GM18517 (cell line): ENCODE data around the gene SLC9A3.

Experiments used
- ATAC-seq: cut with Tn5 transposase; IDR thresholded peaks from one replicate; pipeline ENCODE4 v1.9.1; 2021; ENCODE audit warnings: mild to moderate bottlenecking, moderate library complexity; ENCODE audit not compliant: unreplicated experiment

SLC9A3 gene

GRCh38 chr5:539469-540070 lies 15.3 kb upstream of the SLC9A3 start:
- ATAC-seq, result no peak

GRCh38 chr5:538801-539468 lies 14.7 kb upstream of the SLC9A3 start:
- ATAC-seq, result no peak

DNA sequence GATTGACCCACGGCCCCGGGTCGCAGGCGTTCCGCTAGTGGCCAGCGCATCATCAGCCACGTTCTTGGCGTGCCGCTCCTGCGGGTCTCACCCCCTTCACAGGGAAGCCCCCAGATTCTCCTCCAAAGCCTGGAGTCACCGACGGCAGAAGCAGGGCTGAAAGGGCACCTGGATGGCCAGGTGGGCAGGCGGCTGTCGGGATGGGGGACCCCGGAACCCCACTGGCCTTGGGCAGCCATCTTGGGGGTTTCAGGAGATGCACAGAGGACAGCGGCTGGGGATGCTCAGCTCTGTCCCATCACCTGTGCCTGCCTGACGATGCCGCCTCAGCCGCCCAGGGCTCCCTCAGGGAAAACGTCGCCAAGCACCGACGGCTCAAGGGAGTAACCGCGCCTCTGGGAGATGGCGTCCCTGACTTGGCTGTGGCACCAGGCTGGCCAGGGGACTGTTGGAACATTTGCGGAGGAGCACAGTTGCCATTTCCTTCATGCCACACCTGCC lies 14.1 kb upstream of the SLC9A3 start:
- no peak for ATAC-seq

- no peak for ATAC-seq
Measured at GRCh38 chr5:537621-538071, 13.4 kb upstream of the SLC9A3 start.

- ATAC-seq, result no peak
Measured at GRCh38 chr5:537098-537497, 12.8 kb upstream of the SLC9A3 start.

DNA sequence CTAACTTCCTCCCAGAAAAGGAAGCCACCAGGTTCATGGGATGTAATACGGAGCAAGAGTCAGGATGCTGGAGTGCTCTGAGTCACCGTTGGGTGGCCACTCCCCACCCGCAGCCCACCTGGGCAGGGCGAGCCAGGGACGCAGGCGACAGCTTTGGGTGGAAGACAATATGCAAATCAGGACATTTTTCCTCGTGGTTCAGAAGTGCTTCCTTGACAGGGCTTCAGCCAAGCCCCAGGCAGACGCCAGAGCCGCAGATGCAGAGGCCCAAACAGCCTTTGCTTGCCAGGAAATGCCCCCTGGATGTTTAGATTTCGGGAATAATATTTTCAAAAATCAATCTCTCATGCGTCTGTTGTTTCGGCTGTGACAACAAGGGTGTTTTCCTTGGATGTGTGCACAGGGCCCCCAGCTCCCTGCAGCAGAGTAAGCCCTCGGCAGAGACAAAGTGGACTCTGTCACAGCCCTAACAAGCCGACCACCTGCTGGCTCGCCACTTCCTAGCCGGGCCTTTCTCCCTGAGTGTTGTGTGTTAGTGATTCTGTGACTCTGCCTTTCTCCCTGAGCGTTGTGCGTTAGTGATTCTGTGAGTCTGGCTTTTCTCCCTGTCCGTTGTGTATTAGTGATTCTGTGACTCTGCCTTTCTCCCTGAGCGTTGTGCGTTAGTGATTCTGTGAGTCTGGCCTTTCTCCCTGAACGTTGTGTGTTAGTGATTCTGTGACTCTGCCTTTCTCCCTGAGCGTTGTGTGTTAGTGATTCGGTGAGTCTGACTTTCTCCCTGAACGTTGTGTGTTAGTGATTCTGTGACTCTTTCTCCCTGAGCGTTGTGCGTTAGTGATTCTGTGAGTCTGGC lies 11.8 kb upstream of the SLC9A3 start:
- ATAC-seq, result no peak

DNA sequence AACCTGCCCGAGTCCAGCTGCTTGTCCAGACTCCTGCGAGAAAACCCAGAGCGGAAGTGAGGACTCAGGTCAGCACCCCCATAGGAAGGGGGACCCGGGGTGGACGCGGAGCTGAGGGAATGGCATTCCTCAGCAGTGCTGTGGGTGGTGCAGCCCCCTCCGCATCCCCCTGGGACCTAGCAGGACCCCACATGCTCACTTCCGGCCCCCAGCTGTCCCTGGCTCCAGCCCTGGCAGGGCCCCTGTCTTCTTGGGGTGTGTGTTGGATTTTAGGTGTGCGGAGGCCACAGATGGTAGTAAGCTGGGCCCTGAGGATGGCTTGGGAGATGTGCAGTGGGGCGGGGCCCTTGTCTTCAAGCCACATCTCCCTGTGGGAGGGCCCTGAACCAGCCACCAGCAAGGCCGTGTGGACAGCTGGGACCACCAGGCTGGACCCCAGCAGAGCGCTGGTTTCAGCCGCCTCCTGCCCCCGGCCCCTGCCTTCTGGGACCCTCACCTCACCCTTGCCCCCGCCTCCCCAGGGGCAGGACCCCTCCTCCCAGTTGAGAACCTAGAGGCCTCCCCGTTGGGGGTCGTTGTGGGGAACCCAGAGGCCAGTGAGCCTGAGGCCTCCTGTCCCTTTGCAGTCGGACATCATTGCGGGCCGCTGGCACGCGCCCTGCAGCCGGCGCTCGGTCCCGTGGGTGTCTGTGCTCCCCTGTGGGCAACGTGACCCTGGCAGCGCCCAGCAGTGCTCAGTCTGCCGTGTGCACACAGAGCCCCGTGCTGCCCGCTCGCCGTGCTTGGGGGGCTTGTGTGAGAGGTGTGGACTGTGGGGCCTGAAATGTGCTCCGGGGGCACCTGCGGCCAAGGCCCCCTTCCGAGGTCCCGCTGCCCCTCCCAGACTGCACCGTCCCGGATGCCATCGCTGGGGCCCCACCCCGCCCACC lies 10.8 kb upstream of the SLC9A3 start:
- ATAC-seq, result no peak

- ATAC-seq, result no peak
Measured at GRCh38 chr5:533955-534742, 9.9 kb upstream of the SLC9A3 start.

GRCh38 chr5:533243-533954 lies 9.2 kb upstream of the SLC9A3 start:
- ATAC-seq, result no peak

GRCh38 chr5:532521-533242 lies 8.4 kb upstream of the SLC9A3 start:
- no peak for ATAC-seq

GRCh38 chr5:531749-532315 lies 7.6 kb upstream of the SLC9A3 start:
- ATAC-seq, result no peak

- no peak for ATAC-seq
Measured at GRCh38 chr5:531101-531748, 7.0 kb upstream of the SLC9A3 start.

DNA sequence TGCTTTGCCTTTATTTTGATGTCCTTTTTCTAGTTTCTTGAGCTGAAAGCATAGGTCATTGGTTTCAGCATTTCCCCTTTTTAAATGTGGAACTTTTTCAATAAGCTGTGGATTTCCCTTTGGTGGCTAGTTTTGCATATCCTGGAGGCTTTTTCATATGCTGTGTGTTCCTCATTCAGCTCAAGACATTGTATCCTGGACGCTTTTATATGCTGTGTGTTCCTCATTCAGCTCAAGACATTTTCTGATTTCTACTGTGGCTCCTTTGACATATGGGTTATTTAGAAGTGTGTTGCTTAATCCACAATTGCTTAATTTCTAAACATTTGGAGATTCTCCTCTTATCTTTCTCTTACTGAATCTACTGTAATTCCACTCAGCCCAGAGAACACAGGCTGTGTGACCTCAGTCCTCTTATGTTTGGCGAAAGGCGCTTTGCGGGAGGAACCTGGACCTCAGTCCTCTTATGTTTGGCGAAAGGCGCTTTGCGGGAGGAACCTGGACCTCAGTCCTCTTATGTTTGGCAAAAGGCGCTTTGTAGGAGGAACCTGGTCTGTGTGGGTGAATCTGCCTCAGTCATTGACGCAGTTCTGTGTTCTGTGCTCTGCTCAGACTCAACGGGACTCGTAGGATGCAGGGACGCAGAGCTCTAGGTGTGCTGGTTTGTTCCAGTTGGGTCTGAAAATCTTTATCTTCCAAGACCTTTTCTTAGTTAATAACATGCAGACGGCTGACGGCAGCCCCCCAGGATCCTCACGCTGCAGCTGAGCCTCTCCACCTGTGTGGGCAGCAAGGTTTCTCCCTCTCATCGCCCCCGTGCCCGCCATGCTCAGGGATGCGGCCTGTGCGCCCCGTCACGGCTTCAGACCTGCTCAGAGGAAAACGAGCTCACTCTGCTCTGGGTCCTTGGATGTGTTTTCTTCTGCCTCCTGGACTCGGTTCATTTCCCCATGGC lies 6.0 kb upstream of the SLC9A3 start:
- no peak for ATAC-seq

- no peak for ATAC-seq
Measured at GRCh38 chr5:528629-529511, 4.6 kb upstream of the SLC9A3 start.
